Metanephros (tissue), 1 donor: Measurements from ENCODE around the gene ALDH1A1. TPM values are rescaled to one million over a fixed set of nuclear protein-coding genes. Genes with fewer than 3 reads are reported as not detected.

ENCODE experiments used
- total RNA-seq: library from RNA; depleted of rRNA; stranded (reverse); fragments of >200 nt; gene quantifications from one replicate; pipeline ENCODE4 v1.2.3, GENCODE V29; 2014

The ALDH1A1 gene
- total RNA-seq, result 173 TPM

GRCh38 chr9:72952914-72953313 is at the start of gene ALDH1A1:
Gene ALDH1A1, minus strand, starts transcription at chr9:72953053. Its CDS starts 53 bp downstream, at chr9:72953000.

Other genes starting within 250 kb of the ALDH1A1 start
- 39.1 TPM for gene ANXA1, start 198.8 kb upstream of the ALDH1A1 start, total RNA-seq